HL-60/S4 treated with phorbol 12-myristate 13-acetate at 8.2 ng/mL for 4 days and 3 days (cell line): Measurements from ENCODE around the gene DNAAF6.

ENCODE experiments used
- in situ Hi-C: fragments of 300-500 bp; cut with MboI; formaldehyde crosslinking; loops from 2 replicates; pipeline ENCODE4 v1.15.0; 2022; ENCODE audit warnings: low sequenced_read_pairs

DNAAF6 gene

GRCh38 chrX:107290019-107290418, 83.6 kb downstream of the DNAAF6 start:
- in situ Hi-C loops, result no loop called here

GRCh38 chrX:107293056-107293455, 86.6 kb downstream of the DNAAF6 start:
- in situ Hi-C loops, result no loop called here
